Karpas-422 (cell line): ENCODE results near the gene RAB15. TPM values are rescaled to one million over a fixed set of nuclear protein-coding genes. Genes with fewer than 3 reads are reported as not detected.

Experiments
- DNase-seq: peaks from one replicate; pipeline ENCODE4 v3.0.0-alpha.2; 2015
- H2AFZ ChIP-seq: fragments of 200-600 bp; sonication (generic); 2 replicates; pipeline ENCODE4 v1.6.1; 2014; ENCODE audit warnings: antibody characterized with exemption, low read length, mixed read lengths
- H3K27ac ChIP-seq: fragments of 200-600 bp; sonication (generic); 2 replicates; pipeline ENCODE4 v1.5.1; 2014; ENCODE audit warnings: mild to moderate bottlenecking, low read length, moderate library complexity
- H3K27me3 ChIP-seq: fragments of 200-600 bp; sonication (generic); 2 replicates; pipeline ENCODE4 v1.6.1; 2014; ENCODE audit warnings: low read length, mixed read lengths
- H3K36me3 ChIP-seq: fragments of 200-600 bp; sonication (generic); 2 replicates; pipeline ENCODE4 v1.6.1; 2014; ENCODE audit warnings: low read length, mixed read lengths; ENCODE audit not compliant: insufficient read depth
- H3K4me1 ChIP-seq: fragments of 200-600 bp; sonication (generic); 2 replicates; pipeline ENCODE4 v1.6.1; 2014; ENCODE audit warnings: mild to moderate bottlenecking, low read length, mixed read lengths
- H3K4me2 ChIP-seq: fragments of 200-600 bp; sonication (generic); 2 replicates; pipeline ENCODE4 v1.6.1; 2014; ENCODE audit warnings: low read length, low read depth, mild to moderate bottlenecking; ENCODE audit not compliant: poor library complexity, severe bottlenecking
- H3K4me3 ChIP-seq: fragments of 200-600 bp; sonication (generic); 2 replicates; pipeline ENCODE4 v1.5.1; 2014; ENCODE audit warnings: mild to moderate bottlenecking, antibody characterized with exemption, low read length, mixed read lengths
- H3K79me2 ChIP-seq: fragments of 200-600 bp; sonication (generic); 2 replicates; pipeline ENCODE4 v1.6.1; 2014; ENCODE audit warnings: mild to moderate bottlenecking, low read length, mixed read lengths
- H3K9ac ChIP-seq: fragments of 200-600 bp; sonication (generic); 2 replicates; pipeline ENCODE4 v1.6.0; 2014; ENCODE audit warnings: low read length
- H3K9me2 ChIP-seq: fragments of 200-600 bp; sonication (generic), shearing (Covaris generic); replicated peaks from 2 replicates; pipeline ENCODE4 v1.6.0; 2014; ENCODE audit warnings: mild to moderate bottlenecking, low read length, moderate library complexity; ENCODE audit not compliant: insufficient read depth
- H3K9me3 ChIP-seq: fragments of 300-700, 200-600 bp; sonication (generic); 2 replicates; pipeline ENCODE4 v1.6.1; 2014; ENCODE audit warnings: low read length, mixed read lengths
- H4K20me1 ChIP-seq: fragments of 200-600 bp; sonication (generic); 2 replicates; pipeline ENCODE4 v1.6.1; 2014; ENCODE audit warnings: mild to moderate bottlenecking, antibody characterized with exemption, low read length, low read depth; ENCODE audit not compliant: insufficient read depth
- total RNA-seq: library from RNA; depleted of rRNA; stranded (reverse); fragments of >200 nt; shearing (Covaris generic); gene quantifications from 2 replicates; pipeline ENCODE4 v1.2.3, GENCODE V29; 2014; ENCODE audit warnings: low replicate concordance

RAB15 gene
- total RNA-seq, 1 experiment from 2014 or later = 1.2 TPM

DNA sequence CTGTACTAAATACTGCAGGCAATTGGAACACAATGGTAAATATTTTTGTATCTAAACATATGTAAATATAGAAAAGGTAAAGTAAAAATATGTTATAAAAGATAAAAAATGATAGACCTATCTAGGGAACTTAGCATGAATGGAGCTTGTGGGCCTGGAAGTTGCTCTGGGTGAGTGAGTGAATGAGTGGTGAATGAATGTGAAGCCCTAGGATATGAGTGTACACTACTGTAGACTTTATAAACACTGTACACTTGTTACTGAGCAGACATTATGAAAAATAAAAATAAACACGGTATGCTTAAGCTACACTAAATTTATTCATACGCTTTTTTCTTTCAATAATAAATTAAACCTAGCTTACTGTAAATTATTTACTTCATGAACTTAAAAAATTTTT is 22.4 kb upstream of the RAB15 start:
- H3K4me2 ChIP-seq = no peak overlapping the region
- peaks cover 91% of the 10 kb centered on the region for H3K79me2 ChIP-seq
- no peak overlapping the region for H3K27ac ChIP-seq
- peaks cover 45% of the 10 kb centered on the region for H3K4me1 ChIP-seq
- no peak for DNase-seq
- H3K9me3 ChIP-seq = no peaks in the 10 kb centered on the region
- H3K27me3 ChIP-seq = no peaks in the 10 kb centered on the region
- H3K36me3 ChIP-seq = peaks cover 6% of the 10 kb centered on the region; the same call in 1 of the 2 replicates
- H3K9ac ChIP-seq = no peak overlapping the region
- H2AFZ ChIP-seq = no peak overlapping the region
- no peak overlapping the region for H3K4me3 ChIP-seq
- no peaks in the 10 kb centered on the region for H4K20me1 ChIP-seq
- H3K9me2 ChIP-seq = no peaks in the 10 kb centered on the region

DNA sequence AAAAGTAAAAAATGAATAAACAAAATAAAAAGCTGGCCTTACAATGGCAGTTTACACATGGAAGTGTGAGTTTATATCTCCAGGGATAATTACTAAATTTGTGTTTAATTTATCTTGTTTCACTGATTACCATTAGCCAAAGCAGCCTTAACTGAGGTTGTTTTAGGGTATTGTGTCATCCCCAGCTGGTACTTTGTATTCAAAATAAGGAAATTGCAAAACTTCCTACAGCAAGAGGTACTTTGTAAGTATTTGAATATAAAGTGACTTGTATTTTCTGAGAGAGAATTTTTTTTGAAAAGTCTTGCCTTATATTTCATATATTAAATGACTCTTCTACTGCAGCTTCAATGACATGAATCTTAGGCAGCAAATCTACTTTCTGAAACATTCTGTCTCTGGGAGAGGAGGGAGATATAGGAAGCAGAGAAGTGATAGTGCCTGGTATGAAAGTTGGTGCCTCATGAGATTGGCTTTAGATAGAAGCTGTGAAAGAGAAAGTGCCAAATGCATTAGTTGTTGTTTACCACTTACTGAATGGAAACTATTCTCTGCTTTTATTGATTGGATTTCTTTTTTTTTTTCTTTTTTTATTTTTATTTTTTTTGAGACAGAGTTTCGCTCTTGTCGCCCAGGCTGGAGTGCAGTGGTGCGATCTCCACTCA is 21.3 kb upstream of the RAB15 start:
- peaks cover 41% of the 10 kb centered on the region for H3K4me1 ChIP-seq
- H3K27me3 ChIP-seq = no peaks in the 10 kb centered on the region
- H3K9me2 ChIP-seq = no peaks in the 10 kb centered on the region
- H3K4me2 ChIP-seq = peak overlapping the region; percentile 30
- peak overlapping the region; percentile 54 for H3K27ac ChIP-seq
- no peak overlapping the region for H2AFZ ChIP-seq
- H3K9me3 ChIP-seq = no peaks in the 10 kb centered on the region
- no peak overlapping the region for H3K9ac ChIP-seq
- no peak overlapping the region for H3K4me3 ChIP-seq
- H4K20me1 ChIP-seq = no peaks in the 10 kb centered on the region
- H3K36me3 ChIP-seq = peaks cover 6% of the 10 kb centered on the region; the same call in 1 of the 2 replicates
- DNase-seq = peak; percentile 63
- peaks cover 91% of the 10 kb centered on the region for H3K79me2 ChIP-seq

- Histone ChIP-seq H3K79me2 (peaks cover 91% of the 10 kb centered on the region), H3K9me2 (no peaks in the 10 kb centered on the region), H2AFZ (no peak overlapping the region), H3K36me3 (peaks cover 6% of the 10 kb centered on the region; the same call in 1 of the 2 replicates), H3K4me3 (no peak overlapping the region), H4K20me1 (no peaks in the 10 kb centered on the region), H3K4me2 (no peak overlapping the region), H3K9me3 (no peaks in the 10 kb centered on the region), H3K4me1 (peaks cover 39% of the 10 kb centered on the region), H3K27me3 (no peaks in the 10 kb centered on the region), H3K27ac (peak overlapping the region; percentile 54; the same call in 1 of the 2 replicates), H3K9ac (no peak overlapping the region)
- DNase-seq = no peak
Measured at GRCh38 chr14:64992328-64992885, 20.3 kb upstream of the RAB15 start.

GRCh38 chr14:64990939-64991338 is 18.8 kb upstream of the RAB15 start:
- H3K9me3 ChIP-seq = no peaks in the 10 kb centered on the region
- H3K9me2 ChIP-seq = no peaks in the 10 kb centered on the region
- H2AFZ ChIP-seq = no peak overlapping the region
- H3K27ac ChIP-seq = no peak overlapping the region
- H3K4me1 ChIP-seq = peaks cover 37% of the 10 kb centered on the region
- no peak for DNase-seq
- H3K4me2 ChIP-seq = no peak overlapping the region
- H4K20me1 ChIP-seq = no peaks in the 10 kb centered on the region
- H3K79me2 ChIP-seq = peaks cover 81% of the 10 kb centered on the region
- H3K9ac ChIP-seq = no peak overlapping the region
- peaks cover 6% of the 10 kb centered on the region; the same call in 1 of the 2 replicates for H3K36me3 ChIP-seq
- H3K4me3 ChIP-seq = no peak overlapping the region
- no peaks in the 10 kb centered on the region for H3K27me3 ChIP-seq

DNA sequence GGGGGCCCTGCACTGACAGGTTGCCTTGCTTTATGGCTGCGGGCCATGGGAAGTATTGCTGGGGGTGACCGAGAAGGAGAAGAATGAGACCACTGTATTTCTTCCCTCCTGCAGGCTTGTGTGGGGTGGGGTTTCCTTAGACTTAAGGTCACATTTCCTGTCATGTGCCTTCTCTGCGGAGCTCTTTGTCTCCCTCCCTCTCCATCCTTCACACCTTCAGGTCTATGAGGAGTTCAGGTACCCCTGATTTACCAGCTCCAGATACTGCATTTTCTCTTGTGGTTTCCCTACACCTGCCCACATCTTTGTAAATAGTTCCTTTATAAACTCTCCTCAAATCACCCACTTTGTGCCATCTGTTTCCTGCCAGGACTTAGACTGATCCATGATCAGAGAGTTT is 18.2 kb upstream of the RAB15 start:
- peaks cover 41% of the 10 kb centered on the region for H3K4me1 ChIP-seq
- H3K36me3 ChIP-seq = peaks cover 6% of the 10 kb centered on the region; the same call in 1 of the 2 replicates
- no peak overlapping the region for H2AFZ ChIP-seq
- no peaks in the 10 kb centered on the region for H3K9me3 ChIP-seq
- no peaks in the 10 kb centered on the region for H3K27me3 ChIP-seq
- no peak for DNase-seq
- no peak overlapping the region for H3K27ac ChIP-seq
- no peaks in the 10 kb centered on the region for H3K9me2 ChIP-seq
- no peak overlapping the region for H3K9ac ChIP-seq
- H3K79me2 ChIP-seq = peaks cover 80% of the 10 kb centered on the region
- no peaks in the 10 kb centered on the region for H4K20me1 ChIP-seq
- H3K4me3 ChIP-seq = no peak overlapping the region
- no peak overlapping the region for H3K4me2 ChIP-seq

DNA sequence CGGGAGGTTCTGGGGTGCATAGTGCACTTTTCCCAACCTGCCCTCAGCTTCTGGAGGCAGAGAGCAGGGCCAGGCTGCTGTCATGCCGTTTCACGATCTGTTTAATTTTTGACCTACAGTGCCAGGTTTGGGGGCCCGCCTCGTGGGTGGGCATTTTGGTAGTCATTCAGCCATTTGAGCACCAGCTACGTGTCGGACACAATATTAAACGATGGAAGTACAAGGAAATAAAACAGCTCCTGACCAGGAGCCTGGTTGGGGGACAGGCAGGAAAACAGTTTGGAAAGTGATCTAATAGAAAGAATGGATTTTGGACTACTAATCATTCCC is 15.3 kb upstream of the RAB15 start:
- peak overlapping the region; percentile 83 for H3K9ac ChIP-seq
- H3K36me3 ChIP-seq = peaks cover 5% of the 10 kb centered on the region; the same call in 1 of the 2 replicates
- peaks cover 54% of the 10 kb centered on the region for H3K79me2 ChIP-seq
- no peaks in the 10 kb centered on the region for H3K9me2 ChIP-seq
- H3K4me1 ChIP-seq = peaks cover 34% of the 10 kb centered on the region
- peak overlapping the region; percentile 87 for H3K4me2 ChIP-seq
- DNase-seq = peak; percentile 73
- no peaks in the 10 kb centered on the region; the same call in 1 of the 2 replicates for H4K20me1 ChIP-seq
- peak overlapping the region; percentile 89 for H2AFZ ChIP-seq
- no peaks in the 10 kb centered on the region for H3K27me3 ChIP-seq
- H3K9me3 ChIP-seq = no peaks in the 10 kb centered on the region
- H3K27ac ChIP-seq = peak overlapping the region; percentile 64
- peak overlapping the region; percentile 87 for H3K4me3 ChIP-seq

DNA sequence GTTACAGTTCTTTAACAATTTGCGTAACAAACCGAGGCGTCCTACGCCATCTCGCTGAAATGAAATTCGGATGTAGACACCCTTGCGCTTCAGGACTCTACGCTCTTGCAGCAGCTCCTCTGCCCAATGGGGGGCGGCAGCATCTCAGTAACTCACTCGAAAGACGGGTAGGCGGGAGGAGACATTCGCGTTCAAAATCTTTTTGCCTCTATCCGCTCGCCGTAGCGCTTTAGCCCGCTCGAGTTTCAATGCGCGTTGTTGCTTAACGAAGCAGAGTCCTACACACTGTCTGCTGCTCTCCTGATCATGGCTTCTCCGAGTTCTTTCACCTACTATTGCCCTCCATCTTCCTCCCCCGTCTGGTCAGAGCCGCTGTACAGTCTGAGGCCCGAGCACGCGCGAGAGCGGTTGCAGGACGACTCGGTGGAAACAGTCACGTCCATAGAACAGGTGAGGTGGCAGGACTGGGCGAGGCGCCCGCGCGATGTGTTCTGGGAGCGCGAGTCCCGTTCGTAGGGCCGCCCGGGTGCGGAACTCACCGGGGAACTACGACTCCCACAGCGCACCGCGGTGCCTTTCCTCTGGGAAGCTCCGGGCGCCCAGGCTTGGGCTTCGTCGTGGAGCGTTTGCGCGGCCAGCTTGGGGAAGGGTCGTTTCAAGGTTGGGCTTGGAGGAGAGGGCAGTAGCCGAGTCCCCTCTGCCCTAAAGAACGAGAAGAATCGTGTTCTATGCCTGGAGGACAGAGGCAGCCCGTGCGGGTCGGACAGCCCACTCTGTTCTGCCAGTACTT is 14.7 kb upstream of the RAB15 start, which contains the start of gene FNTB:
Gene FNTB, plus strand, starts transcription at position 248 of the 790 bp plus-strand sequence. Its CDS starts 59 bp downstream, at position 307.
- Histone ChIP-seq H4K20me1 (no peaks in the 10 kb centered on the region; the same call in 1 of the 2 replicates), H3K4me3 (peak within 1 kb of the TSS; percentile 87), H3K4me1 (peaks cover 29% of the 10 kb centered on the region), H3K27me3 (no peaks in the 10 kb centered on the region), H3K27ac (peak within 1 kb of the TSS; percentile 64), H3K4me2 (peak within 1 kb of the TSS; percentile 87), H3K9ac (peak within 1 kb of the TSS; percentile 83), H3K36me3 (no peaks in the 10 kb centered on the region), H3K9me2 (no peaks in the 10 kb centered on the region), H3K9me3 (no peaks in the 10 kb centered on the region), H3K79me2 (peaks cover 48% of the 10 kb centered on the region), H2AFZ (peak within 1 kb of the TSS; percentile 89)
- peak; percentile 99 for DNase-seq
